CD4-positive, alpha-beta memory T cell (primary cell): ENCODE results near the gene SERP2. TPM values are rescaled to one million over a fixed set of nuclear protein-coding genes. Genes with fewer than 3 reads are reported as not detected.

Experiments used
- CTCF ChIA-PET: fragments of 350-600 bp; sonication (Branson Sonifier 250); formaldehyde crosslinking; loops from one replicate; lab custom pipeline; 2021; ENCODE audit warnings: inconsistent platforms; ENCODE audit not compliant: partially characterized antibody; lab: Charles Lee
- POLR2A ChIA-PET: fragments of 350-600 bp; sonication (Branson Sonifier 250); formaldehyde crosslinking; loops from one replicate; lab custom pipeline; 2021; ENCODE audit not compliant: partially characterized antibody; lab: Charles Lee
- DNase-seq, 5 donors: peaks; one replicate each; pipeline versions ENCODE4 v3.0.0 to v3.0.0-alpha.2; 2020 to 2022; ENCODE audit warnings: mixed read lengths in 1 of 5
- H3K27ac ChIP-seq: one replicate; pipeline ENCODE4 v1.7.0; 2013; ENCODE audit warnings: low read depth, low read length
- H3K27me3 ChIP-seq: 2 replicates; pipeline ENCODE4 v1.7.0; 2013; ENCODE audit warnings: mild to moderate bottlenecking, low read length, moderate library complexity; ENCODE audit not compliant: insufficient read depth
- H3K36me3 ChIP-seq: 2 replicates; pipeline ENCODE4 v1.7.0; 2013; ENCODE audit warnings: mild to moderate bottlenecking, low read length, moderate library complexity; ENCODE audit not compliant: insufficient read depth
- H3K4me1 ChIP-seq: 2 replicates; pipeline ENCODE4 v1.7.0; 2013; ENCODE audit warnings: mild to moderate bottlenecking, low read length, moderate library complexity; ENCODE audit not compliant: insufficient read depth
- H3K4me3 ChIP-seq, 2 donors: one replicate each; pipeline ENCODE4 v1.7.0; 2013; ENCODE audit warnings: low read length in 2 of 2, mild to moderate bottlenecking in 1 of 2
- H3K9me3 ChIP-seq, 2 donors: one replicate each; pipeline ENCODE4 v1.7.0; 2013; ENCODE audit warnings: low read length in 2 of 2, control low read depth in 1 of 2; ENCODE audit not compliant: control insufficient read depth in 1 of 2
- H3K27ac Mint-ChIP-seq, 7 donors: one replicate each; pipeline ENCODE4 v1.8.0; 2020 to 2021; ENCODE audit warnings: mixed read lengths in 7 of 7, mild to moderate bottlenecking in 6 of 7, inconsistent platforms in 3 of 7, moderate library complexity in 3 of 7
- H3K27me3 Mint-ChIP-seq, 2 donors: one replicate each; pipeline ENCODE4 v1.8.0; 2020 to 2021; ENCODE audit warnings: mixed read lengths in 2 of 2
- H3K36me3 Mint-ChIP-seq, 2 donors: one replicate each; pipeline ENCODE4 v1.8.0; 2020 to 2021; ENCODE audit warnings: mixed read lengths in 2 of 2, inconsistent platforms in 1 of 2, mild to moderate bottlenecking in 1 of 2
- H3K4me1 Mint-ChIP-seq, 4 donors: one replicate each; pipeline ENCODE4 v1.8.0; 2020 to 2021; ENCODE audit warnings: mixed read lengths in 4 of 4, mild to moderate bottlenecking in 1 of 4
- H3K4me3 Mint-ChIP-seq, 8 donors: one replicate each; pipeline ENCODE4 v1.8.0; 2020 to 2021; ENCODE audit warnings: mixed read lengths in 8 of 8, mild to moderate bottlenecking in 7 of 8, moderate library complexity in 6 of 8, inconsistent platforms in 3 of 8
- H3K9me3 Mint-ChIP-seq, 8 donors: one replicate each; pipeline ENCODE4 v1.8.0; 2020 to 2021; ENCODE audit warnings: mixed read lengths in 8 of 8, mild to moderate bottlenecking in 5 of 8, inconsistent platforms in 3 of 8, moderate library complexity in 1 of 8
- intact Hi-C: fragments of 100-400 bp; cut with micrococcal nuclease; formaldehyde crosslinking; loops from one replicate; pipeline ENCODE4 v1.15.1; 2023
- polyA plus RNA-seq, 2 donors: library from polyadenylated mRNA; unstranded; fragments of 300-500 nt; fragmentation: Illumina TruSeq; gene quantifications; one replicate each; pipeline ENCODE4 v1.2.3, GENCODE V29; 2021
- total RNA-seq, 2 experiments: library from RNA; stranded (reverse); gene quantifications; one replicate each; pipeline ENCODE4 v1.2.3, GENCODE V29; 2021

Gene SERP2
- total and polyA plus RNA-seq, 4 experiments from 2014 or later = not detected

DNA sequence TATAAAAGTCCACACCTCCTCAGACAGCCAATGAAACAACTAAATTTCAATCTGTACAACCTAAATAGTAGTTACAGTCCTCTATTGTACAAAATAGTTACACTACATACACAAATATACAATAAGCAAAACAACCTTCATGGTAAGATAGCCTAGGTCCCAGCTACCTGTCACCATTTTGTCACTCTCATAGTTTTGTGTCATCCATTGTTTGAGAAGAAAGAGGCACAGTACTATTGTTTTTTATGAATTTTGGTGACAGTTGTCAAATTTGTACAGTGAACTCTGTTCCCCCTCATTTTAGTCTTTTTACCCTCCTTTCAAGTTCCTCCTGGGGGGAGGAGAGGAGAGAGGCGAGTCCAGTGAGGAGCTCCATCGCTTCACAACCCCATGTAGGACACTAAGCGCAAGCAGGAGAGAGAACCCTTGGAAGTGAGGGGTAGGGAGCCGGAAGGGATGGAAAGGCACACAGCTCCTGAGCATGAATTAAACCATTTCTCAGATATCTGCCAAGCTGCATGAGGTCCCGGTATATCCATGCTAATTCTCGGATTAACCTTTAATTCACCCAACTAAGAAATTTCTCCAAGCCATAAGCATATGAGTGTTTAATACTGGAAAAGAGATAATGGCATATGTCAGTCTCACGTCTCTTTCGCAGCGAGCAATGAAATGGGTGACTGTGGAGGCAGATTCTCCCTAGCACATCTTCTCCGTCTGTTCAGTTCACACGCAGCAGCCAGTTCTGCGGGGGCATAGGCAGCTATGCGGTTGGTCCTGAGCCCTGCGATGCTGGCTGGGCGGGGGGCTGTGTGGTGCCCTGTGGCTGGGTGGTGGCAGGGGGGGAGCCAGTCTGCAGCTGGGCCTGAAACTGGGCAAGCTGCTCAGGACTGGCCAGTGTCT, 60.5 kb downstream of the SERP2 start:
- H3K27ac Mint-ChIP-seq = peak overlapping the region in 6 of 7 donors; percentile 35 to 84 (median 56)
- peaks cover 6 to 9% of the 10 kb centered on the region in 2 donors for H3K27me3 Mint-ChIP-seq
- peak overlapping the region in 5 of 8 donors; percentile 13 to 90 (median 49) for H3K4me3 Mint-ChIP-seq
- no peak for DNase-seq
- no peak overlapping the region for H3K27ac ChIP-seq
- H3K4me1 ChIP-seq = peaks cover 30% of the 10 kb centered on the region
- H3K36me3 Mint-ChIP-seq = peaks cover 10% of the 10 kb centered on the region in 2 donors
- H3K4me3 ChIP-seq = no peak overlapping the region
- no peaks in the 10 kb centered on the region for H3K36me3 ChIP-seq
- H3K27me3 ChIP-seq = peaks cover 14% of the 10 kb centered on the region
- no peaks in the 10 kb centered on the region for H3K9me3 Mint-ChIP-seq
- ChIA-PET CTCF (interaction anchor here (0.6 to 5.6 kb wide), 8 partner anchors 9 to 1994 kb away, joined by 3 to 34 read pairs (median 4); no protein-coding TSS in a partner anchor), POLR2A (interaction anchor here (1.0 to 2.8 kb wide), 5 partner anchors 160 to 907 kb away, joined by 3 to 13 read pairs (median 3); partner anchors contain the start of gene TPT1)
- no peaks in the 10 kb centered on the region for H3K9me3 ChIP-seq
- H3K4me1 Mint-ChIP-seq = peaks cover 15 to 35% (median 22%) of the 10 kb centered on the region in 4 donors
- intact Hi-C loops = loop anchor here (2.0 kb wide), 3 partner anchors 143 to 485 kb away; partner anchors contain the start of gene TSC22D1

DNA sequence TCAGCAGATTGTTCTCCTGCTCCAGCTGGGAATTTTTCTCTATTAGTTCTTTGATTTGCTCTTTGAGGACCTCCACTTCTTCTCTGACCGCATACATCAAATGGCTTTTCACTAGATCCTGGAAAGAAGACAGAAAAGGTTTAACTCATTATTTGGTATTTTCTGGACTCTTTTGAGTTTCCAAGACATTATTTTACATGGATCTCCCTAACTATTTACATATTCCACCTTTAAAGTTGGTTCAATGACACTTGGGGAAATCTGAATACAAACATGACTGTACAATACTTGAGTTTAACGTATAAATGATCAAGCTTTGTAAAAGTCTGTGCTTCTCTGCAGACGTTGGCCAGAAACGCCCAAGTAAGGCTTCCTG, 61.1 kb downstream of the SERP2 start:
- Mint-ChIP-seq H3K4me1 (peaks cover 15 to 35% (median 22%) of the 10 kb centered on the region in 4 donors), H3K9me3 (no peaks in the 10 kb centered on the region), H3K27me3 (peaks cover 6 to 9% of the 10 kb centered on the region in 2 donors), H3K4me3 (peak overlapping the region in 7 of 8 donors; percentile 25 to 92 (median 87)), H3K36me3 (peaks cover 10% of the 10 kb centered on the region in 2 donors), H3K27ac (peak overlapping the region in 5 of 7 donors; percentile 30 to 91 (median 80))
- ChIA-PET POLR2A (interaction anchor here (1.0 to 2.8 kb wide), 5 partner anchors 160 to 906 kb away, joined by 3 to 13 read pairs (median 3); partner anchors contain the start of gene TPT1), CTCF (interaction anchor here (0.6 to 5.6 kb wide), 10 partner anchors 8 to 1995 kb away, joined by 3 to 34 read pairs (median 4); no protein-coding TSS in a partner anchor)
- H3K27me3 ChIP-seq = peaks cover 14% of the 10 kb centered on the region
- H3K4me3 ChIP-seq = peak overlapping the region in 1 of 2 donors; percentile 54
- H3K9me3 ChIP-seq = no peaks in the 10 kb centered on the region
- peaks cover 30% of the 10 kb centered on the region for H3K4me1 ChIP-seq
- no peaks in the 10 kb centered on the region for H3K36me3 ChIP-seq
- peak overlapping the region; percentile 23 for H3K27ac ChIP-seq
- DNase-seq = no peak
- intact Hi-C loops = loop anchor here (1.0 to 2.0 kb wide), 5 partner anchors 142 to 555 kb away; partner anchors contain the start of genes CCDC122, LACC1 and TSC22D1

GRCh38 chr13:44435142-44435918, 61.7 kb downstream of the SERP2 start:
- Mint-ChIP-seq H3K27me3 (peaks cover 6 to 9% of the 10 kb centered on the region in 2 donors), H3K36me3 (peaks cover 10% of the 10 kb centered on the region in 2 donors), H3K27ac (peak overlapping the region; percentile 44 to 92 (median 89)), H3K9me3 (no peaks in the 10 kb centered on the region), H3K4me3 (peak overlapping the region; percentile 87 to 93 (median 90)), H3K4me1 (peaks cover 15 to 35% (median 22%) of the 10 kb centered on the region in 4 donors)
- peaks cover 14% of the 10 kb centered on the region for H3K27me3 ChIP-seq
- peaks cover 30% of the 10 kb centered on the region for H3K4me1 ChIP-seq
- DNase-seq = peak; percentile 77 to 96 (median 82)
- peak overlapping the region; percentile 23 for H3K27ac ChIP-seq
- H3K36me3 ChIP-seq = no peaks in the 10 kb centered on the region
- ChIA-PET CTCF (interaction anchor here (0.8 to 5.6 kb wide), 11 partner anchors 9 to 530 kb away, joined by 3 to 68 read pairs (median 5); no protein-coding TSS in a partner anchor), POLR2A (interaction anchor here (1.0 to 2.8 kb wide), 5 partner anchors 161 to 557 kb away, joined by 3 to 13 read pairs (median 3); no protein-coding TSS in a partner anchor)
- intact Hi-C loops = loop anchor here (1.0 to 2.0 kb wide), 5 partner anchors 141 to 556 kb away; partner anchors contain the start of genes CCDC122, LACC1 and TSC22D1
- peak overlapping the region; percentile 54 to 63 for H3K4me3 ChIP-seq
- H3K9me3 ChIP-seq = no peaks in the 10 kb centered on the region

- peaks cover 10 to 13% of the 10 kb centered on the region in 2 donors for H3K36me3 Mint-ChIP-seq
Observed at GRCh38 chr13:44435919-44436510, 62.4 kb downstream of the SERP2 start.

GRCh38 chr13:44436589-44437337, 63.1 kb downstream of the SERP2 start:
- H3K9me3 ChIP-seq = no peaks in the 10 kb centered on the region
- peaks cover 10 to 14% of the 10 kb centered on the region in 2 donors for H3K36me3 Mint-ChIP-seq
- intact Hi-C loops = loop anchor here (2.0 kb wide), 1 partner anchor 34 kb away; no protein-coding TSS in a partner anchor
- peak; percentile 17 to 49 (median 28) for DNase-seq
- H3K4me1 ChIP-seq = peaks cover 30% of the 10 kb centered on the region
- H3K27me3 ChIP-seq = peaks cover 14% of the 10 kb centered on the region
- H3K36me3 ChIP-seq = no peaks in the 10 kb centered on the region
- peak overlapping the region; percentile 87 to 93 (median 90) for H3K4me3 Mint-ChIP-seq
- peak overlapping the region; percentile 12 to 63 for H3K4me3 ChIP-seq
- POLR2A ChIA-PET = interaction anchor here (1.4 to 2.8 kb wide), 3 partner anchors 162 to 529 kb away, joined by 3 to 13 read pairs (median 6); no protein-coding TSS in a partner anchor
- H3K9me3 Mint-ChIP-seq = no peaks in the 10 kb centered on the region
- H3K27me3 Mint-ChIP-seq = peaks cover 6 to 9% of the 10 kb centered on the region in 2 donors
- H3K4me1 Mint-ChIP-seq = peaks cover 15 to 35% (median 22%) of the 10 kb centered on the region in 4 donors
- H3K27ac ChIP-seq = no peak overlapping the region
- CTCF ChIA-PET = interaction anchor here (0.9 to 5.6 kb wide), 15 partner anchors 9 to 558 kb away, joined by 3 to 68 read pairs (median 4); partner anchors contain the start of genes CCDC122 and LACC1
- H3K27ac Mint-ChIP-seq = peak overlapping the region; percentile 19 to 91 (median 75)

More at GRCh38 chr13:44435919-44436510, 62.4 kb downstream of the SERP2 start:
- ChIA-PET CTCF (interaction anchor here (0.8 to 5.6 kb wide), 10 partner anchors 10 to 553 kb away, joined by 3 to 68 read pairs (median 4); no protein-coding TSS in a partner anchor), POLR2A (interaction anchor here (1.4 to 2.8 kb wide), 3 partner anchors 162 to 528 kb away, joined by 3 to 13 read pairs (median 6); no protein-coding TSS in a partner anchor)
- Histone ChIP-seq H3K27ac (peak overlapping the region; percentile 23), H3K4me1 (peaks cover 30% of the 10 kb centered on the region), H3K27me3 (peaks cover 14% of the 10 kb centered on the region), H3K9me3 (no peaks in the 10 kb centered on the region), H3K4me3 (peak overlapping the region; percentile 54 to 63), H3K36me3 (no peaks in the 10 kb centered on the region)
- peak in 3 of 5 donors; percentile 2 to 8 (median 4) for DNase-seq
- Mint-ChIP-seq H3K4me1 (peaks cover 15 to 35% (median 22%) of the 10 kb centered on the region in 4 donors), H3K4me3 (peak overlapping the region; percentile 87 to 93 (median 90)), H3K27ac (peak overlapping the region; percentile 58 to 92 (median 89)), H3K27me3 (peaks cover 6 to 9% of the 10 kb centered on the region in 2 donors), H3K9me3 (no peaks in the 10 kb centered on the region)
- intact Hi-C loops = loop anchor here (1.0 to 2.0 kb wide), 6 partner anchors 35 to 557 kb away; partner anchors contain the start of genes CCDC122, LACC1 and TSC22D1
